ENCODE results near the gene OLIG2.

OLIG2 gene

DNA sequence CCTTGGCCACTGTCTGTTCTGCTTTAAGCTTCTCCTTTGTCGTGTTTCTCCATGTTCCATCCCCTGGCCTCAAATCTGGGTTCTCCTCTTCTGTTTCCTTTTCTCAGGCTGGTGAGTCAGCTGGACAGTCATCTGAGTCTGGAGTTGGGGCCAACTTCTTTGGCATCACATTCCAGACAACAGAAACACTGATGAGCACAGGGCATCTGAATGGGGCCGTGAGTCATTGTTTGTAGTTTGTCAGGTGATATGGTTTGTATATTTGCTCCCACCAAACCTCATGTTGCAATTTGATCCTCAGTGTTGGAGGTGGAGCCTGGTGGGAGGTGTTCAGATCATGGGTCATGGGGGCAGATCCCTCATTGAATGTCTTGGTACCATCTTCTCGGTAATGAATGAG is 14.3 kb upstream of the OLIG2 start:
- no peak for FAIRE-seq
- TF ChIP-seq, protein P1, sequence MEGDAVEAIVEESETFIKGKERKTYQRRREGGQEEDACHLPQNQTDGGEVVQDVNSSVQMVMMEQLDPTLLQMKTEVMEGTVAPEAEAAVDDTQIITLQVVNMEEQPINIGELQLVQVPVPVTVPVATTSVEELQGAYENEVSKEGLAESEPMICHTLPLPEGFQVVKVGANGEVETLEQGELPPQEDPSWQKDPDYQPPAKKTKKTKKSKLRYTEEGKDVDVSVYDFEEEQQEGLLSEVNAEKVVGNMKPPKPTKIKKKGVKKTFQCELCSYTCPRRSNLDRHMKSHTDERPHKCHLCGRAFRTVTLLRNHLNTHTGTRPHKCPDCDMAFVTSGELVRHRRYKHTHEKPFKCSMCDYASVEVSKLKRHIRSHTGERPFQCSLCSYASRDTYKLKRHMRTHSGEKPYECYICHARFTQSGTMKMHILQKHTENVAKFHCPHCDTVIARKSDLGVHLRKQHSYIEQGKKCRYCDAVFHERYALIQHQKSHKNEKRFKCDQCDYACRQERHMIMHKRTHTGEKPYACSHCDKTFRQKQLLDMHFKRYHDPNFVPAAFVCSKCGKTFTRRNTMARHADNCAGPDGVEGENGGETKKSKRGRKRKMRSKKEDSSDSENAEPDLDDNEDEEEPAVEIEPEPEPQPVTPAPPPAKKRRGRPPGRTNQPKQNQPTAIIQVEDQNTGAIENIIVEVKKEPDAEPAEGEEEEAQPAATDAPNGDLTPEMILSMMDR (IDR thresholded peaks at IDR 0.05; ENCODE audit: insufficient read depth, missing control alignments): no peak
- no peak for DNase-seq (ENCODE audit: insufficient read length, low spot score)

DNA sequence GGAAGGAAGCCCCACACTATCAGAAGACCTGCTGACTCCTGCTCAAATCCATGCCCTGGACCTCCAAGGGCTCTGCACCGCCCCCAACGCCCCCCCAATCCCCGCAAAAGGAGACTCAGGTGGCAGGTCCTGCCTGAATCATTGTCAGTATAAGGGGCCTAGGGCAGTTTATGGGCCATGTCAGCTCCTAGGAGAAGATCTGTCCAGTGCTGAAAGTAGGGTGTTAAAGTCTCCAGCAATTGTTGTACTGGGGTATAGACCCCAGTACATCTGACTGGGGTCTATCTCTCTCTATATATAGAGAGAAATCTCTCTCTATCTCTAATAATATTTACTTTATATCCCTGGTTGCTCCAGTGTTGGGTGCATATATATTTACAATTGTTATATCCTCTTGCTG is 12.1 kb upstream of the OLIG2 start:
- DNase-seq (ENCODE audit: insufficient read length, low spot score) (no peak), FAIRE-seq (no peak)

DNA sequence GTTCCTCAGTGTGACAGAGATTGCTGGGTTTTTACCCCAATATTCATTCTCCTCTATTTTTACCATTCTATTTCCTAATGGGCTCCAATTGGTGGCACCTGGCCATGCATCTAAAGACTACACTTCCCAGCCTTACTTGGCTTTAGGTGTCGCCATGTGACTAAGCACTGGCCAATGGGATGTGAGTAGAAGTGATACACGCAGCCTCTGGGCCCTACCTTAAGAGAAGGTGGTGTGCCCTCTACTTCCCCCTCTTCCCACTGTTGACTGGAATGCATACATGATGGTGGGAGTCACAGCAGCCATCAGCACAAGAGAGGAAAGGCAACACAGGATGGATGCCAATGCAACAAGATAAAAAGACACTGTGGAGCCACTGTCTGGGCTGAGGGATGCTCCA is 11.4 kb upstream of the OLIG2 start:
- no peak for DNase-seq (ENCODE audit: insufficient read length, low spot score)
- TF ChIP-seq, protein P1 (IDR thresholded peaks at IDR 0.05; ENCODE audit: insufficient read depth, missing control alignments): no peak
- no peak for FAIRE-seq

More for the DNA sequence above, 12.1 kb upstream of the OLIG2 start:
- TF ChIP-seq, protein P1 (IDR thresholded peaks at IDR 0.05; ENCODE audit: insufficient read depth, missing control alignments): no peak

DNA sequence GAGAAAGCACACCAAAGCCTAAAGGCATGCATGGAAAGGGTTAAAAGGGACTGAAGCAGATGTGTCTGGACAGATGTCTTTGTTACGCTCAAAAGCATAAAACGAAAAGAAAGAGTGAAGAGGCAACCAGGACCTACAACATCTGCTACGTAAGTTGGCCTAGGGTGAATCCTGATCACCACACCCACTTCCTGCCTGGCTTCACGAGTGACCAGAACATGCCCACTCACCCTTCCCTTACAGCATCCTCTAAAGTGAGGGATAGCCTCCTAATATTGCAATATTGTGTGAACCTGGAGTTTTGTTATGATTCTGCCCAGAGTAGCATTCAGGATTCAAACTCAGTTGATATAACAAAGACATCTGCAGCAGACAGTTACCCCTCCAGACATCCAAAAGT is 10.6 kb upstream of the OLIG2 start:
- DNase-seq (ENCODE audit: insufficient read length, low spot score) (no peak), FAIRE-seq (no peak)
- TF ChIP-seq, protein P1 (IDR thresholded peaks at IDR 0.05; ENCODE audit: insufficient read depth, missing control alignments): no peak

DNA sequence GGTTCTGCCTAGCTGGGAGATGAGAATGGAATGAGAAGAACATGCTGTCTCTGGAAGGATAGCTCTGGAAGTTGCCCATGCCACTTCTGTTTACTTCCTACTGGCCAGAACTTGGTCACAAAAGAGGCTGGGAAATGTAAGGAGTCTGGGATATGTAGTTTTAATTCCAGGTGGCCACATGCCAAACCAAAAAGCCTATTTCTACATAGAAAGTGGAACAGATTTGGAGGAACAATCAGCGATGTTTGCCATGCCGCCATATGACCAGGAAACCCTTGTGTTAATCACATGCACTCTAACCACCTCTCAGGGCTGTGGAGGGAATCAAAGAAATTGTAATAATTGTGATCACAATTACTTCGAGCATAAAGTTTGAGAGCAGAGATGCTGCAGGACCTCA is 10.0 kb upstream of the OLIG2 start:
- DNase-seq (ENCODE audit: insufficient read length, low spot score): no peak
- TF ChIP-seq, protein P1 (IDR thresholded peaks at IDR 0.05; ENCODE audit: insufficient read depth, missing control alignments): no peak
- no peak for FAIRE-seq

DNA sequence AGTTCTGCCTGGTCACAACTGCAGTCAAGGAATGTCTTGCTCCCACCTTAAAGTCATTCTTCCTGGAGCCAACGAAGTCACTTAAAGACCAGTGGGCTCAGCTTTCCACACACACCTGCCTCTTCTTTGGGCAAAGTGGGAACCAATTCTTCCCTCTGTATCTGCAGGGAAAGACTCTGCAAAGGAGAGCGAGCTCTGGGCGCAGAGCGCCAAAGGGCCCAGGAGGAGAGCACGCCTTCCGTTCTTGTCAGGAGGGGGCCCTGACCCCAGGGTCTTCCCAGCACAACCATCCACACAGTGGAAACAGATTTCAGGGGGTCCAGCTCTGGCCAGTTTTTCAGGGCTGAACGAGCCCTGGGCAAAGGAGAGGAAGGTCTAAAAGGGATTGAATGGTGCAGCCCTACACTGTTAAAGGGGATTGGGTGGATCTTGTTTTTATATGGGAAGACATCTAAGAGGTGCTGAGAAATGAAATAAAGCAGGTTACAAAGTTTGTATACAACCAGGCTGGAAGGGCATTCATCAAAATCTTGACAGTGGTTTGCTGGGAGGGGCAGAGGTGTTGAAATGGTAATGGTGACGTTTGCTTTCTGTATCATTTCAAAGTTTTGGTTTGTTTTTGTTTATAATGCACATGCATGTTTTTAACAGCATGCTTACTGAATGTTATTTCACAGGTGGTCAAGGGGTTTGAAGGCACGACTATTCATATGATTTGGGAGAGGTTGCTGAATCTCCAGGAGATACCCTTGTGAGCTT is 6.8 kb upstream of the OLIG2 start:
- FAIRE-seq: no peak
- TF ChIP-seq, protein P1 (IDR thresholded peaks at IDR 0.05; ENCODE audit: insufficient read depth, missing control alignments): no peak
- DNase-seq (ENCODE audit: insufficient read length, low spot score): no peak

DNA sequence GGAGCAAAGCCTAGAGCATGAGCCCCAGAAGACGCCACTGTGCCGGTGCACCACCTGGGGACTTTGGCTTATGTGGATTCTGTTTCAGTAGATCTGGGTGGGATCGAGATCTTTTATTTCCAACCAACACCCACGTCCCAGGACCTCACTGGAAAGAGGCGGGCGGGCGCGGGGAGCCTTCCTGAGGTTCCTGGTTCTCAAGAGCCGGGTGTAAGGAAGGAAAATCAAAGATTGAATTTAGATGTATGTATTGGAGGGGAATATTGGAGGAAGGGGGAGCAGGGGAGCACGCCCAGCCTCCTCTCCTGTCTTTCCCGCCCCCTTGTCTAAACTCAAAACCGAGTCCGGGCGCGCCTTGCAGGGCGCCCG is 6.2 kb upstream of the OLIG2 start:
- no peak for DNase-seq (ENCODE audit: insufficient read length, low spot score)
- TF ChIP-seq, protein P1 (IDR thresholded peaks at IDR 0.05; ENCODE audit: insufficient read depth, missing control alignments): no peak
- no peak for FAIRE-seq
